Measurements from ENCODE around the gene KCNJ5. TPM values are rescaled to one million over a fixed set of nuclear protein-coding genes. Genes with fewer than 3 reads are reported as not detected.
A peak's percentile ranks its signal among the peaks of the same experiment; 100 is the strongest.

The KCNJ5 gene
- total and polyA plus RNA-seq, 2 experiments from 2014 or later = not detected

DNA sequence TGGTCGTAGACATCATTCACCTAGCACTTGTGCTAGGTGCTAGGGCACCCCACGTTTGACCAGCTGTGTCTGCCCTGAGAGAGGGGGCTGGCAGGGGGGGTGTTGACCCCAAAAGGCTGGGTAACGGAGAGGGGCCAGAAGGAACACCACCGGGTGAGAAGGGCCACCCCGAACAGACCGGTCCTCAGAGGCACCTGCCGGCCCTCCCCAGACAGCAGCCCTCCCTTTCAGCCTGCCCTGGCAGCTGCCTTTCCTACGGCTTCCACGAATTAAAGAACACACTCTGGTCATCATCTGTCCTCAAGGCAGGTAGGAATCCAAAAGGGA, 977 bp upstream of the KCNJ5 start:
- H3K4me1 Mint-ChIP-seq = peaks cover 50% of the 10 kb centered on the region
- peaks cover 16% of the 10 kb centered on the region; the same call in 1 of the 2 replicates for H4K20me1 ChIP-seq (replicated peaks; ENCODE audit: insufficient read depth)
- peaks cover 3% of the 10 kb centered on the region; the same call in 1 of the 2 replicates for H3F3A ChIP-seq (replicated peaks; ENCODE audit: low read depth)
- TF ChIP-seq STAT1 (IDR thresholded peaks at IDR 0.05; ENCODE audit: unreplicated experiment) (no peak), ZNF114 (CRISPR knock-in tag; IDR thresholded peaks at IDR 0.05) (no peak), EZH2 (IDR thresholded peaks at IDR 0.05; ENCODE audit: low read depth, unreplicated experiment) (no peak), CREB1 (CRISPR knock-in tag; IDR thresholded peaks at IDR 0.05; ENCODE audit: low read depth) (no peak), ZNF331 (CRISPR knock-in tag; IDR thresholded peaks at IDR 0.05; ENCODE audit: low read depth) (no peak), JUNB (IDR thresholded peaks at IDR 0.05; ENCODE audit: unreplicated experiment) (no peak)
- TF ChIP-seq, protein P1, sequence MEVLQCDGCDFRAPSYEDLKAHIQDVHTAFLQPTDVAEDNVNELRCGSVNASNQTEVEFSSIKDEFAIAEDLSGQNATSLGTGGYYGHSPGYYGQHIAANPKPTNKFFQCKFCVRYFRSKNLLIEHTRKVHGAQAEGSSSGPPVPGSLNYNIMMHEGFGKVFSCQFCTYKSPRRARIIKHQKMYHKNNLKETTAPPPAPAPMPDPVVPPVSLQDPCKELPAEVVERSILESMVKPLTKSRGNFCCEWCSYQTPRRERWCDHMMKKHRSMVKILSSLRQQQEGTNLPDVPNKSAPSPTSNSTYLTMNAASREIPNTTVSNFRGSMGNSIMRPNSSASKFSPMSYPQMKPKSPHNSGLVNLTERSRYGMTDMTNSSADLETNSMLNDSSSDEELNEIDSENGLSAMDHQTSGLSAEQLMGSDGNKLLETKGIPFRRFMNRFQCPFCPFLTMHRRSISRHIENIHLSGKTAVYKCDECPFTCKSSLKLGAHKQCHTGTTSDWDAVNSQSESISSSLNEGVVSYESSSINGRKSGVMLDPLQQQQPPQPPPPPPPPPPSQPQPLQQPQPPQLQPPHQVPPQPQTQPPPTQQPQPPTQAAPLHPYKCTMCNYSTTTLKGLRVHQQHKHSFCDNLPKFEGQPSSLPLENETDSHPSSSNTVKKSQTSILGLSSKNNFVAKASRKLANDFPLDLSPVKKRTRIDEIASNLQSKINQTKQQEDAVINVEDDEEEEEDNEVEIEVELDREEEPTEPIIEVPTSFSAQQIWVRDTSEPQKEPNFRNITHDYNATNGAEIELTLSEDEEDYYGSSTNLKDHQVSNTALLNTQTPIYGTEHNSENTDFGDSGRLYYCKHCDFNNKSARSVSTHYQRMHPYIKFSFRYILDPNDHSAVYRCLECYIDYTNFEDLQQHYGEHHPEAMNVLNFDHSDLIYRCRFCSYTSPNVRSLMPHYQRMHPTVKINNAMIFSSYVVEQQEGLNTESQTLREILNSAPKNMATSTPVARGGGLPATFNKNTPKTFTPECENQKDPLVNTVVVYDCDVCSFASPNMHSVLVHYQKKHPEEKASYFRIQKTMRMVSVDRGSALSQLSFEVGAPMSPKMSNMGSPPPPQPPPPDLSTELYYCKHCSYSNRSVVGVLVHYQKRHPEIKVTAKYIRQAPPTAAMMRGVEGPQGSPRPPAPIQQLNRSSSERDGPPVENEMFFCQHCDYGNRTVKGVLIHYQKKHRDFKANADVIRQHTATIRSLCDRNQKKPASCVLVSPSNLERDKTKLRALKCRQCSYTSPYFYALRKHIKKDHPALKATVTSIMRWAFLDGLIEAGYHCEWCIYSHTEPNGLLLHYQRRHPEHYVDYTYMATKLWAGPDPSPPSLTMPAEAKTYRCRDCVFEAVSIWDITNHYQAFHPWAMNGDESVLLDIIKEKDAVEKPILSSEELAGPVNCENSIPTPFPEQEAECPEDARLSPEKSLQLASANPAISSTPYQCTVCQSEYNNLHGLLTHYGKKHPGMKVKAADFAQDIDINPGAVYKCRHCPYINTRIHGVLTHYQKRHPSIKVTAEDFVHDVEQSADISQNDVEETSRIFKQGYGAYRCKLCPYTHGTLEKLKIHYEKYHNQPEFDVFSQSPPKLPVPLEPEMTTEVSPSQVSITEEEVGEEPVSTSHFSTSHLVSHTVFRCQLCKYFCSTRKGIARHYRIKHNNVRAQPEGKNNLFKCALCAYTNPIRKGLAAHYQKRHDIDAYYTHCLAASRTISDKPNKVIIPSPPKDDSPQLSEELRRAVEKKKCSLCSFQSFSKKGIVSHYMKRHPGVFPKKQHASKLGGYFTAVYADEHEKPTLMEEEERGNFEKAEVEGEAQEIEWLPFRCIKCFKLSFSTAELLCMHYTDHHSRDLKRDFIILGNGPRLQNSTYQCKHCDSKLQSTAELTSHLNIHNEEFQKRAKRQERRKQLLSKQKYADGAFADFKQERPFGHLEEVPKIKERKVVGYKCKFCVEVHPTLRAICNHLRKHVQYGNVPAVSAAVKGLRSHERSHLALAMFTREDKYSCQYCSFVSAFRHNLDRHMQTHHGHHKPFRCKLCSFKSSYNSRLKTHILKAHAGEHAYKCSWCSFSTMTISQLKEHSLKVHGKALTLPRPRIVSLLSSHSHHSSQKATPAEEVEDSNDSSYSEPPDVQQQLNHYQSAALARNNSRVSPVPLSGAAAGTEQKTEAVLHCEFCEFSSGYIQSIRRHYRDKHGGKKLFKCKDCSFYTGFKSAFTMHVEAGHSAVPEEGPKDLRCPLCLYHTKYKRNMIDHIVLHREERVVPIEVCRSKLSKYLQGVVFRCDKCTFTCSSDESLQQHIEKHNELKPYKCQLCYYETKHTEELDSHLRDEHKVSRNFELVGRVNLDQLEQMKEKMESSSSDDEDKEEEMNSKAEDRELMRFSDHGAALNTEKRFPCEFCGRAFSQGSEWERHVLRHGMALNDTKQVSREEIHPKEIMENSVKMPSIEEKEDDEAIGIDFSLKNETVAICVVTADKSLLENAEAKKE (CRISPR knock-in tag; IDR thresholded peaks at IDR 0.05) = no peak
- TF ChIP-seq, protein P2, sequence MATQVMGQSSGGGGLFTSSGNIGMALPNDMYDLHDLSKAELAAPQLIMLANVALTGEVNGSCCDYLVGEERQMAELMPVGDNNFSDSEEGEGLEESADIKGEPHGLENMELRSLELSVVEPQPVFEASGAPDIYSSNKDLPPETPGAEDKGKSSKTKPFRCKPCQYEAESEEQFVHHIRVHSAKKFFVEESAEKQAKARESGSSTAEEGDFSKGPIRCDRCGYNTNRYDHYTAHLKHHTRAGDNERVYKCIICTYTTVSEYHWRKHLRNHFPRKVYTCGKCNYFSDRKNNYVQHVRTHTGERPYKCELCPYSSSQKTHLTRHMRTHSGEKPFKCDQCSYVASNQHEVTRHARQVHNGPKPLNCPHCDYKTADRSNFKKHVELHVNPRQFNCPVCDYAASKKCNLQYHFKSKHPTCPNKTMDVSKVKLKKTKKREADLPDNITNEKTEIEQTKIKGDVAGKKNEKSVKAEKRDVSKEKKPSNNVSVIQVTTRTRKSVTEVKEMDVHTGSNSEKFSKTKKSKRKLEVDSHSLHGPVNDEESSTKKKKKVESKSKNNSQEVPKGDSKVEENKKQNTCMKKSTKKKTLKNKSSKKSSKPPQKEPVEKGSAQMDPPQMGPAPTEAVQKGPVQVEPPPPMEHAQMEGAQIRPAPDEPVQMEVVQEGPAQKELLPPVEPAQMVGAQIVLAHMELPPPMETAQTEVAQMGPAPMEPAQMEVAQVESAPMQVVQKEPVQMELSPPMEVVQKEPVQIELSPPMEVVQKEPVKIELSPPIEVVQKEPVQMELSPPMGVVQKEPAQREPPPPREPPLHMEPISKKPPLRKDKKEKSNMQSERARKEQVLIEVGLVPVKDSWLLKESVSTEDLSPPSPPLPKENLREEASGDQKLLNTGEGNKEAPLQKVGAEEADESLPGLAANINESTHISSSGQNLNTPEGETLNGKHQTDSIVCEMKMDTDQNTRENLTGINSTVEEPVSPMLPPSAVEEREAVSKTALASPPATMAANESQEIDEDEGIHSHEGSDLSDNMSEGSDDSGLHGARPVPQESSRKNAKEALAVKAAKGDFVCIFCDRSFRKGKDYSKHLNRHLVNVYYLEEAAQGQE (IDR thresholded peaks at IDR 0.05; ENCODE audit: unreplicated experiment) = no peak
- TF ChIP-seq, protein P3, sequence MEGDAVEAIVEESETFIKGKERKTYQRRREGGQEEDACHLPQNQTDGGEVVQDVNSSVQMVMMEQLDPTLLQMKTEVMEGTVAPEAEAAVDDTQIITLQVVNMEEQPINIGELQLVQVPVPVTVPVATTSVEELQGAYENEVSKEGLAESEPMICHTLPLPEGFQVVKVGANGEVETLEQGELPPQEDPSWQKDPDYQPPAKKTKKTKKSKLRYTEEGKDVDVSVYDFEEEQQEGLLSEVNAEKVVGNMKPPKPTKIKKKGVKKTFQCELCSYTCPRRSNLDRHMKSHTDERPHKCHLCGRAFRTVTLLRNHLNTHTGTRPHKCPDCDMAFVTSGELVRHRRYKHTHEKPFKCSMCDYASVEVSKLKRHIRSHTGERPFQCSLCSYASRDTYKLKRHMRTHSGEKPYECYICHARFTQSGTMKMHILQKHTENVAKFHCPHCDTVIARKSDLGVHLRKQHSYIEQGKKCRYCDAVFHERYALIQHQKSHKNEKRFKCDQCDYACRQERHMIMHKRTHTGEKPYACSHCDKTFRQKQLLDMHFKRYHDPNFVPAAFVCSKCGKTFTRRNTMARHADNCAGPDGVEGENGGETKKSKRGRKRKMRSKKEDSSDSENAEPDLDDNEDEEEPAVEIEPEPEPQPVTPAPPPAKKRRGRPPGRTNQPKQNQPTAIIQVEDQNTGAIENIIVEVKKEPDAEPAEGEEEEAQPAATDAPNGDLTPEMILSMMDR (conservative IDR thresholded peaks at IDR 0.05; ENCODE audit: low read depth in 2 of 2) = no peak
- TF ChIP-seq, protein P4, sequence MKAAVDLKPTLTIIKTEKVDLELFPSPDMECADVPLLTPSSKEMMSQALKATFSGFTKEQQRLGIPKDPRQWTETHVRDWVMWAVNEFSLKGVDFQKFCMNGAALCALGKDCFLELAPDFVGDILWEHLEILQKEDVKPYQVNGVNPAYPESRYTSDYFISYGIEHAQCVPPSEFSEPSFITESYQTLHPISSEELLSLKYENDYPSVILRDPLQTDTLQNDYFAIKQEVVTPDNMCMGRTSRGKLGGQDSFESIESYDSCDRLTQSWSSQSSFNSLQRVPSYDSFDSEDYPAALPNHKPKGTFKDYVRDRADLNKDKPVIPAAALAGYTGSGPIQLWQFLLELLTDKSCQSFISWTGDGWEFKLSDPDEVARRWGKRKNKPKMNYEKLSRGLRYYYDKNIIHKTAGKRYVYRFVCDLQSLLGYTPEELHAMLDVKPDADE (IDR thresholded peaks at IDR 0.05) = no peak
- ATAC-seq (peak; percentile 14), DNase-seq (ENCODE audit: low spot score) (no peak)
- no peaks in the 10 kb centered on the region; the same call in 1 of the 3 replicates for H3K9me3 Mint-ChIP-seq
- H3K4me3 Mint-ChIP-seq = peak overlapping the region; percentile 83
- no peaks in the 10 kb centered on the region for H3K79me2 ChIP-seq (replicated peaks; ENCODE audit: insufficient read depth)
- H3K36me3 ChIP-seq (ENCODE audit: insufficient read depth) = no peaks in the 10 kb centered on the region; the same call in 1 of the 2 replicates
- no peaks in the 10 kb centered on the region for H3K36me3 Mint-ChIP-seq (ENCODE audit: low read depth)
- H2AFZ ChIP-seq = peak overlapping the region; percentile 80
- no peak overlapping the region for H3K27ac Mint-ChIP-seq
- H3K4me3 ChIP-seq = peak overlapping the region; percentile 73
- H3K4me2 ChIP-seq = peak overlapping the region; percentile 93
- H3K27me3 Mint-ChIP-seq (ENCODE audit: insufficient read depth, low read depth, poor library complexity) = peaks cover 80% of the 10 kb centered on the region
- H3K4me1 ChIP-seq (ENCODE audit: insufficient read depth) = peaks cover 29% of the 10 kb centered on the region
- no peak overlapping the region for H3K27ac ChIP-seq (ENCODE audit: low read depth)
- H3K27me3 ChIP-seq (ENCODE audit: insufficient read depth) = peaks cover 95% of the 10 kb centered on the region
- no peaks in the 10 kb centered on the region for H3K9me2 ChIP-seq (ENCODE audit: insufficient read depth)

All from GM23338 (cell line).